ENCODE results near the gene TULP4. TPM values are rescaled to one million over a fixed set of nuclear protein-coding genes. Genes with fewer than 3 reads are reported as not detected.

The TULP4 gene
- total RNA-seq, 2 donors from 2014 or later: 140 to 199 TPM

- no peaks in the 10 kb centered on the region for H3K9me3 ChIP-seq
- no peaks in the 10 kb centered on the region for H3K4me1 ChIP-seq
- no peaks in the 10 kb centered on the region for H3K27me3 ChIP-seq
- TF ChIP-seq CTCF (IDR thresholded peaks at IDR 0.05): no peak
- H3K36me3 ChIP-seq: no peaks in the 10 kb centered on the region
- no peak for DNase-seq (ENCODE audit: low spot score)
- H3K27ac ChIP-seq: no peak overlapping the region
- no peak overlapping the region for H3K4me3 ChIP-seq
These were observed 41.9 kb downstream of the TULP4 start for GRCh38 chr6:158353883-158354877.

- DNase-seq (ENCODE audit: low spot score): no peak
- no peak for TF ChIP-seq CTCF (IDR thresholded peaks at IDR 0.05)
- peaks cover 0 to 3% of the 10 kb centered on the region in 2 donors for H3K4me1 ChIP-seq
- no peak overlapping the region for H3K27ac ChIP-seq
- no peak overlapping the region for H3K4me3 ChIP-seq
- no peaks in the 10 kb centered on the region for H3K9me3 ChIP-seq
- H3K36me3 ChIP-seq: no peaks in the 10 kb centered on the region
- H3K27me3 ChIP-seq: no peaks in the 10 kb centered on the region
These were observed 44.6 kb downstream of the TULP4 start for GRCh38 chr6:158356586-158357546.

DNA sequence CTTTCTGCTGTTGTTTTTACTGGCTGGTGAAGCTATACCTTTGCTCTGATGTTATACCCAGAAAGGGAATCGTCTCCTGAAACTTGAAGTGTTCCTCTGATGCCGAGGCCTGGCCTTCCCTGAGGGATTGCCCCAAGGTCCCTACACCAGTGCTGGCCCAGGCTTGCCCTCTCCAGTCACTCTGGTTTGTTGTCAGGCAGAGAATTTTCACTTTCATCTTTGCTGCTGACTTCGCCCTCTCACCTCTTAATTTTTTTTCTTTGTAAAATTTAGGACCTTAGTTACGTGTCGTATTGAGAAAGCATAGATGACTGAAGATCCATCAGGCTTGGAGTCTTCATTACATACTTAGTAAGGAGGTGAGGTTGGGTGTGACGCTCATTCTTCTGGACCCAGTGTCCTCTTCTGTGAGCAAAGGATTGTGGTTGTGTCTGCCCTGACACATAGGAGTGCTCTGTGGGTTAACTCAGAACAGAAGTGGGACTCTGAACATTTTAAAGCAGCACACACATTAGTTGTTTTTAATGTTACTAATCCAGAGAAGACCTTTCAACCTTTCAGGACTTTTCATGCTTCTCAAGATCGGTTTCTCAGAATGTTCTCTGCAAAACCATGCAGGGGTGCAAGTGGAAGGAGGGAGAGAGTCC lies 45.4 kb downstream of the TULP4 start:
- DNase-seq (ENCODE audit: low spot score): no peak
- no peak for TF ChIP-seq CTCF (IDR thresholded peaks at IDR 0.05)
- Histone ChIP-seq H3K27me3 (no peaks in the 10 kb centered on the region), H3K4me3 (no peak overlapping the region), H3K36me3 (no peaks in the 10 kb centered on the region), H3K9me3 (no peaks in the 10 kb centered on the region), H3K4me1 (peaks cover 0 to 8% of the 10 kb centered on the region in 2 donors), H3K27ac (no peak overlapping the region)

DNA sequence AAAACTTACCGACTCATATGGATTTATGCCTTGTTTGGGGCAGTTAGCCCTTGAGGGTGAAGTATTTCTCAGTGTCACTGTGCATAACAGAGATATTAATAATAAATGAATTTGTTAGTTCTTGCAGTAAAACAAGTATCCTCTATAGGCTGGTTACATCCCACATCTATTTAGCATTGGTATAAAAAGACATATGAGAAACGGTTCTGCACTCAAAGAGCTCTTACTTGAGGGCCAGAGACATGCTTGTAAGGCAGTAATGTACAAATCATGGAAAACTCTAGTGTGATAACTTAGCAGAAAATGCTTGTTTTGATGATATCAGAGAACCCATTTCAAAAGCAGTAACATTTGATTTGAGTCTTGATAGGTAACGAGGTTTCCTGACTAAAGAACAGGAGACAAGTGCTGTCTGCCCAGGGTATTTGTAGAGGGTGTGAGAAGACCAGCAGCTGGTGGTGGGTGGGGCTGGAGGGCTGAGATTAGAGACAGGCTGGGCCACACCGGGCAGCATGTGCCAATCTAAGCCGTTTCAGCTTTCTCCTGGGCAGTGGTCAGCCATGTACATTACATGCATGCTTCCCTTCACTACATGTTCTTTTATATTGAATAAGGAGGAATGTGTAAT lies 46.3 kb downstream of the TULP4 start:
- DNase-seq (ENCODE audit: low spot score): no peak
- Histone ChIP-seq H3K4me3 (no peak overlapping the region), H3K27ac (no peak overlapping the region)

More for the DNA sequence above, 46.3 kb downstream of the TULP4 start:
- no peak for TF ChIP-seq CTCF (IDR thresholded peaks at IDR 0.05)
- Histone ChIP-seq H3K9me3 (no peaks in the 10 kb centered on the region), H3K4me1 (peaks cover 0 to 8% of the 10 kb centered on the region in 2 donors), H3K36me3 (no peaks in the 10 kb centered on the region), H3K27me3 (no peaks in the 10 kb centered on the region)

Measured in right atrium auricular region (tissue), 2 donors.